K562 (cell line): Measurements from ENCODE around the gene DNAH9. TPM values are rescaled to one million over a fixed set of nuclear protein-coding genes. Genes with fewer than 3 reads are reported as not detected.

ENCODE experiments used
- ATAC-seq: fragments of 200-7000 bp; cut with Tn5 transposase; 3 replicates; pipeline ENCODE4 v1.9.1; 2020; ENCODE audit warnings: moderate library complexity
- BruUV-seq: library from RNA; stranded (reverse); fragments of 400-500 nt; replicated peaks from 2 replicates; lab custom pipeline; 2021; lab: Mats Ljungman, UMichigan
- CTCF ChIA-PET: fragments of 300-600 bp; formaldehyde crosslinking; extraction: SDS; loops from one replicate; lab custom pipeline; 2021; ENCODE audit warnings: low intra/inter-chr PET ratio; lab: Yijun Ruan, JAX
- POLR2A ChIA-PET: fragments of 300-600, 350-650 bp; sonication (Branson Sonifier 250); formaldehyde crosslinking; extraction: SDS; loops from one replicate; lab custom pipeline; 2021; ENCODE audit warnings: antibody characterized with exemption, inconsistent platforms; lab: Yijun Ruan, JAX
- DNase-seq, 4 experiments: peaks; one replicate each; pipeline versions ENCODE4 v3.0.0 to v3.0.0-alpha.2; 2011 to 2018; ENCODE audit warnings: low spot score in 3 of 4, mixed read lengths in 3 of 4; ENCODE audit errors: extremely low read depth in 1 of 4
- FAIRE-seq: peaks from 2 replicates; lab custom pipeline; 2011; peaks lifted over from hg19 to GRCh38; lab: Jason Lieb, UNC
- H2AFZ ChIP-seq: 2 replicates; pipeline ENCODE4 v1.6.0; 2011; ENCODE audit warnings: low read depth, low read length, control low read depth, inconsistent platforms
- H3K27ac ChIP-seq: fragments of 200-600 bp; 3 replicates; pipeline ENCODE4 v1.8.0; 2011; ENCODE audit warnings: low read depth, mild to moderate bottlenecking, control low read depth, inconsistent platforms, low read length, moderate library complexity, mixed read lengths; ENCODE audit errors: extremely low read depth
- H3K27me3 ChIP-seq, 2 experiments: fragments of 300-600 bp in 1 of 2; 2 replicates in 1 of 2; 3 replicates in 1 of 2; pipeline versions ENCODE4 v1.6.0 to v1.8.0; 2011; ENCODE audit warnings: inconsistent platforms in 2 of 2, low read length in 2 of 2, mild to moderate bottlenecking in 1 of 2, mixed read lengths in 1 of 2, moderate library complexity in 1 of 2; ENCODE audit not compliant: control insufficient read depth in 2 of 2, insufficient read depth in 2 of 2
- H3K36me3 ChIP-seq: fragments of 300-600 bp; 3 replicates; pipeline ENCODE4 v1.8.0; 2011; ENCODE audit warnings: mild to moderate bottlenecking, low read length, inconsistent platforms; ENCODE audit not compliant: control insufficient read depth, insufficient read depth
- H3K4me1 ChIP-seq, 2 experiments: fragments of 200-600 bp in 1 of 2; replicated peaks in 1 of 2; 2 replicates in 1 of 2; 3 replicates in 1 of 2; pipeline versions ENCODE4 v1.5.1 to v1.8.0; 2011; ENCODE audit warnings: inconsistent platforms in 2 of 2, low read length in 2 of 2, mild to moderate bottlenecking in 1 of 2, mixed read lengths in 1 of 2, moderate library complexity in 1 of 2; ENCODE audit not compliant: control insufficient read depth in 2 of 2, insufficient read depth in 2 of 2
- H3K4me2 ChIP-seq: 2 replicates; pipeline ENCODE4 v1.6.1; 2011; ENCODE audit warnings: low read length, control low read depth, inconsistent platforms, mixed read lengths; ENCODE audit not compliant: insufficient read depth
- H3K4me3 ChIP-seq: fragments of 200-600 bp; sonication (generic), shearing (Covaris generic); 2 replicates; pipeline ENCODE4 v1.5.1; 2016; ENCODE audit warnings: control low read depth, inconsistent platforms
- H3K79me2 ChIP-seq: fragments of 200-600 bp; 3 replicates; pipeline ENCODE4 v1.8.0; 2011; ENCODE audit warnings: low read length, inconsistent platforms; ENCODE audit not compliant: control insufficient read depth, insufficient read depth
- H3K9ac ChIP-seq, 2 experiments: 2 replicates each; pipeline versions ENCODE4 v1.6.0 to v1.6.1; 2011; ENCODE audit warnings: low read depth in 2 of 2, low read length in 2 of 2, control low read depth in 1 of 2, inconsistent platforms in 1 of 2, mild to moderate bottlenecking in 1 of 2, mixed read lengths in 1 of 2; ENCODE audit not compliant: insufficient read depth in 1 of 2
- H3K9me1 ChIP-seq: one replicate; pipeline ENCODE4 v1.6.0; 2011; ENCODE audit warnings: inconsistent platforms, mild to moderate bottlenecking, low read length, moderate library complexity; ENCODE audit not compliant: control insufficient read depth, insufficient read depth
- H3K9me3 ChIP-seq: replicated peaks from 2 replicates; pipeline ENCODE4 v1.5.1; 2011; ENCODE audit warnings: low read depth, low read length, inconsistent platforms; ENCODE audit not compliant: control insufficient read depth, insufficient read depth
- H4K20me1 ChIP-seq: replicated peaks from 2 replicates; pipeline ENCODE4 v1.6.1; 2011; ENCODE audit warnings: low read length, inconsistent platforms, mixed read lengths; ENCODE audit not compliant: control insufficient read depth, insufficient read depth
- ATF4 ChIP-seq: fragments of 450-650 bp; formaldehyde crosslinking; IDR thresholded peaks from 2 replicates; pipeline ENCODE4 v1.4.0; 2022; ENCODE audit warnings: mild to moderate bottlenecking, moderate library complexity
- DACH1 ChIP-seq: fragments of 450-650 bp; IDR thresholded peaks from 2 replicates; pipeline ENCODE4 v1.6.1; 2018; ENCODE audit not compliant: partially characterized antibody
- E4F1 ChIP-seq: fragments of 250-450 bp; sonication (Bioruptor Pico); IDR thresholded peaks from 2 replicates; pipeline ENCODE4 v1.5.0; 2021; ENCODE audit warnings: mild to moderate bottlenecking, borderline replicate concordance
- HNRNPL ChIP-seq: fragments of 200-400 bp; formaldehyde crosslinking; IDR thresholded peaks from 2 replicates; pipeline ENCODE4 v1.6.1; 2017; ENCODE audit warnings: low read depth, mild to moderate bottlenecking, low read length
- KLF16 ChIP-seq: IDR thresholded peaks from 2 replicates; pipeline ENCODE4 v1.6.1; 2016; ENCODE audit warnings: antibody characterized with exemption
- MCM2 ChIP-seq: fragments of 450-650 bp; IDR thresholded peaks from 2 replicates; pipeline ENCODE4 v1.6.1; 2017; ENCODE audit warnings: low read depth, mild to moderate bottlenecking
- PRDM10 ChIP-seq: fragments of 450-650 bp; IDR thresholded peaks from 2 replicates; pipeline ENCODE4 v1.6.1; 2018; ENCODE audit not compliant: partially characterized antibody
- SFPQ ChIP-seq: fragments of 200-400 bp; formaldehyde crosslinking; IDR thresholded peaks from 2 replicates; pipeline ENCODE4 v1.6.1; 2017; ENCODE audit warnings: mild to moderate bottlenecking, low read depth, low read length, moderate library complexity
- ZNF232 ChIP-seq: sonication (generic); formaldehyde crosslinking; IDR thresholded peaks from 2 replicates; pipeline ENCODE4 v1.8.0; 2022; ENCODE audit warnings: mild to moderate bottlenecking, missing genetic modification reagents
- ZNF316 ChIP-seq: fragments of 450-650 bp; IDR thresholded peaks from 2 replicates; pipeline ENCODE4 v1.6.1; 2016
- ZNF395 ChIP-seq: fragments of 200-800 bp; sonication (Bioruptor generic); IDR thresholded peaks from 2 replicates; pipeline ENCODE4 v1.6.1; 2017; ENCODE audit warnings: missing genetic modification characterization, missing compliant biosample characterization
- ZNF644 ChIP-seq: fragments of 200-800 bp; sonication (Bioruptor generic); IDR thresholded peaks from 2 replicates; pipeline ENCODE4 v1.6.1; 2016; ENCODE audit warnings: low read depth, missing genetic modification characterization, missing compliant biosample characterization
- ZSCAN29 ChIP-seq: fragments of 450-650 bp; IDR thresholded peaks from 2 replicates; pipeline ENCODE4 v1.6.1; 2017
- WGBS: fragments of 100-300 bp; shearing (Covaris generic); methylation state at CpG from one replicate; pipeline ENCODE4 v1.1.6; 2016; ENCODE audit warnings: low coverage, mixed read lengths; ENCODE audit not compliant: insufficient coverage; ENCODE audit errors: missing lambda C conversion rate; 5-methylcytosine and 5-hydroxymethylcytosine counted together
- in situ Hi-C: fragments of 300-500 bp; cut with MboI; formaldehyde crosslinking; loops from 4 replicates; pipeline ENCODE4 v1.15.0; 2018; ENCODE audit warnings: inconsistent platforms, mixed read lengths
- intact Hi-C: fragments of 100-400 bp; cut with micrococcal nuclease; formaldehyde crosslinking; loops from 2 replicates; pipeline ENCODE4 v1.14.2; 2022
- polyA plus RNA-seq, 8 experiments: library from polyadenylated mRNA; depleted of rRNA in 4 of 8; stranded (reverse) in 5 of 8; unstranded in 3 of 8; fragments of >200 nt; fragmentation: Nextera tagmentation in 2 of 8; fragmentation: Illumina TruSeq in 1 of 8; extraction: Ambion mirVana in 2 of 8; extraction: Trizol in 1 of 8; gene quantifications; 2 replicates each; pipeline versions ENCODE4 v1.2.1 to v1.2.3, GENCODE V29; 2011 to 2014; ENCODE audit warnings: inconsistent platforms in 1 of 8, missing spikeins in 1 of 8
- total RNA-seq, 7 experiments: library from RNA; depleted of rRNA in 6 of 7; stranded (reverse); fragments of >200 nt in 6 of 7; fragmentation: Illumina TruSeq in 2 of 7; extraction: Trizol in 2 of 7; gene quantifications; 2 replicates each; pipeline versions ENCODE4 v1.2.1 to v1.2.3, GENCODE V29; 2011 to 2021; ENCODE audit warnings: low replicate concordance in 1 of 7

Gene DNAH9
- total and polyA plus RNA-seq, 9 of the 15 experiments (the other 6 are each of a cell fraction or from before 2014, with no cell fraction given): not detected

- Histone ChIP-seq H3K36me3 (no peaks in the 10 kb centered on the region), H3K4me2 (no peak overlapping the region), H3K79me2 (no peaks in the 10 kb centered on the region), H3K4me1 (no peaks in the 10 kb centered on the region), H3K27ac (no peak overlapping the region), H3K9me1 (no peaks in the 10 kb centered on the region), H3K4me3 (no peak overlapping the region), H4K20me1 (no peaks in the 10 kb centered on the region), H3K9me3 (no peaks in the 10 kb centered on the region), H3K9ac (no peak overlapping the region), H3K27me3 (0 out of 5 replicates have a peak, but pooled peaks cover 0 to 3% of the 10 kb centered on the region in 2 experiments), H2AFZ (no peak overlapping the region)
- BruUV-seq: no TSS peak
- intact Hi-C loops: no loop called here
- FAIRE-seq (no peak), DNase-seq (no peak), ATAC-seq (no peak)
- POLR2A ChIA-PET: interaction anchor here (0.7 kb wide), 1 partner anchor 364 kb away, joined by 3 read pairs; no protein-coding TSS in a partner anchor
- CTCF ChIA-PET: no interaction called here
- in situ Hi-C loops: no loop called here
- WGBS: 17% methylated on average over 3 of the region's 5 CpGs
- TF ChIP-seq ZNF395: no peak
- no peak for TF ChIP-seq MCM2
- no peak for TF ChIP-seq DACH1
- TF ChIP-seq E4F1 (CRISPR knock-in tag): no peak
- TF ChIP-seq ZNF644 (tag): no peak
- TF ChIP-seq PRDM10: no peak
- TF ChIP-seq ZSCAN29: no peak
- TF ChIP-seq ZNF232 (CRISPR knock-in tag): no peak
- no peak for TF ChIP-seq ZNF316
- TF ChIP-seq SFPQ: no peak
- no peak for TF ChIP-seq HNRNPL
- TF ChIP-seq KLF16: no peak
- no peak for TF ChIP-seq ATF4 (CRISPR knock-in tag)
Measured at GRCh38 chr17:11889266-11889665, 291.0 kb downstream of the DNAH9 start.
